Gastroesophageal sphincter (tissue), 3 donors: ENCODE data around the gene FNDC3B.

Experiments used
- EP300 ChIP-seq: sonication (generic); formaldehyde crosslinking; IDR thresholded peaks from one replicate; pipeline ENCODE4 v1.6.1; 2017; ENCODE audit warnings: antibody characterized with exemption, mild to moderate bottlenecking
- POLR2A ChIP-seq, 2 donors: fragments of 450-650 bp; IDR thresholded peaks; one replicate each; pipeline ENCODE4 v1.6.1; 2017; ENCODE audit warnings: antibody characterized with exemption in 2 of 2, mild to moderate bottlenecking in 2 of 2, moderate library complexity in 1 of 2
- TF ChIP-seq, protein P1 (sequence below), 4 experiments: fragments of 200-600 bp in 2 of 4; fragments of 450-650 bp in 2 of 4; sonication (generic) in 1 of 4; IDR thresholded peaks; one replicate each; pipeline ENCODE4 v1.5.1; 2017 to 2019; ENCODE audit warnings: antibody characterized with exemption in 4 of 4, mild to moderate bottlenecking in 2 of 4, moderate library complexity in 2 of 4

DNA sequence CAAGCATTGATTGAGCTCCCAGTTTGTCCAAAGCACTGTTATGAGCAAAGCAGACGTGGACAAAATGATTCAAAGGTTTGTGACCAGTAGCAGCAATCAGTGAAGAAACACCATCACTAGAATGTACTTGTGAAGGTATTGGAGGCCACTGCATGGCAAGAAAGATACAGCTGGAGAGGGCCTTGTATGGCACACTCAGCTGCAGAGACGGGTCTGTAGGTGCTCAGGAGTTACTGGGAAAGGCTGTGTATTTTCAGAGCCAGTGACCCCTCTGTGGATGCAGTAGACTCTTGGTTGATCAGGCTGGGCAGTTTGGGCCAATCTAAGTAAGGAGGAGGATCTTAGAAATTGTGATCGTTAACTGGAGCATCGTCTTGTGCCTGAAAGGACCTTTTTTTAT lies 288.9 kb downstream of the FNDC3B start:
- TF ChIP-seq POLR2A (IDR thresholded peaks at IDR 0.05) (no peak), EP300 (no peak)
- TF ChIP-seq, protein P1, sequence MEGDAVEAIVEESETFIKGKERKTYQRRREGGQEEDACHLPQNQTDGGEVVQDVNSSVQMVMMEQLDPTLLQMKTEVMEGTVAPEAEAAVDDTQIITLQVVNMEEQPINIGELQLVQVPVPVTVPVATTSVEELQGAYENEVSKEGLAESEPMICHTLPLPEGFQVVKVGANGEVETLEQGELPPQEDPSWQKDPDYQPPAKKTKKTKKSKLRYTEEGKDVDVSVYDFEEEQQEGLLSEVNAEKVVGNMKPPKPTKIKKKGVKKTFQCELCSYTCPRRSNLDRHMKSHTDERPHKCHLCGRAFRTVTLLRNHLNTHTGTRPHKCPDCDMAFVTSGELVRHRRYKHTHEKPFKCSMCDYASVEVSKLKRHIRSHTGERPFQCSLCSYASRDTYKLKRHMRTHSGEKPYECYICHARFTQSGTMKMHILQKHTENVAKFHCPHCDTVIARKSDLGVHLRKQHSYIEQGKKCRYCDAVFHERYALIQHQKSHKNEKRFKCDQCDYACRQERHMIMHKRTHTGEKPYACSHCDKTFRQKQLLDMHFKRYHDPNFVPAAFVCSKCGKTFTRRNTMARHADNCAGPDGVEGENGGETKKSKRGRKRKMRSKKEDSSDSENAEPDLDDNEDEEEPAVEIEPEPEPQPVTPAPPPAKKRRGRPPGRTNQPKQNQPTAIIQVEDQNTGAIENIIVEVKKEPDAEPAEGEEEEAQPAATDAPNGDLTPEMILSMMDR (IDR thresholded peaks at IDR 0.05): no peak
